Osteoblast (primary cell): ENCODE results near the gene SYT3. TPM values are rescaled to one million over a fixed set of nuclear protein-coding genes. Genes with fewer than 3 reads are reported as not detected.

Experiments
- DNase-seq: peaks from one replicate; pipeline ENCODE4 v3.0.0; 2011; ENCODE audit warnings: low spot score, mixed read lengths; ENCODE audit not compliant: insufficient read length; ENCODE audit errors: missing footprints
- H2AFZ ChIP-seq: 2 replicates; pipeline ENCODE4 v1.6.0; 2011; ENCODE audit warnings: mild to moderate bottlenecking, low read length
- H3K27ac ChIP-seq: 2 replicates; pipeline ENCODE4 v1.5.1; 2011; ENCODE audit warnings: mild to moderate bottlenecking, low read depth, low read length, moderate library complexity
- H3K27me3 ChIP-seq: 2 replicates; pipeline ENCODE4 v1.6.0; 2012; ENCODE audit warnings: mild to moderate bottlenecking, control low read depth, inconsistent platforms, low read length, moderate library complexity; ENCODE audit not compliant: insufficient read depth
- H3K36me3 ChIP-seq: 2 replicates; pipeline ENCODE4 v1.5.1; 2011; ENCODE audit warnings: mild to moderate bottlenecking, low read length, control low read depth, moderate library complexity; ENCODE audit not compliant: insufficient read depth
- H3K4me1 ChIP-seq: 2 replicates; pipeline ENCODE4 v1.5.1; 2011; ENCODE audit warnings: mild to moderate bottlenecking, low read length, control low read depth, moderate library complexity; ENCODE audit not compliant: insufficient read depth
- H3K4me2 ChIP-seq: 2 replicates; pipeline ENCODE4 v1.6.0; 2011; ENCODE audit warnings: mild to moderate bottlenecking, low read length; ENCODE audit not compliant: insufficient read depth
- H3K4me3 ChIP-seq: fragments of 200-600 bp; sonication (generic); 3 replicates; pipeline ENCODE4 v1.5.1; 2012; ENCODE audit warnings: mild to moderate bottlenecking, low read length, inconsistent platforms; ENCODE audit not compliant: insufficient read depth
- H3K79me2 ChIP-seq: 2 replicates; pipeline ENCODE4 v1.6.0; 2012; ENCODE audit warnings: mild to moderate bottlenecking, low read length, control low read depth, inconsistent platforms; ENCODE audit not compliant: insufficient read depth
- H3K9me3 ChIP-seq: 2 replicates; pipeline ENCODE4 v1.5.1; 2011; ENCODE audit warnings: low read depth, low read length, control low read depth
- H4K20me1 ChIP-seq: 2 replicates; pipeline ENCODE4 v1.6.0; 2012; ENCODE audit warnings: mild to moderate bottlenecking, low read length, control low read depth; ENCODE audit not compliant: insufficient read depth
- CTCF ChIP-seq: IDR thresholded peaks from 2 replicates; pipeline ENCODE4 v1.5.1; 2011; ENCODE audit warnings: mild to moderate bottlenecking, low read depth, low read length, moderate library complexity; ENCODE audit errors: extremely low read depth
- total RNA-seq: library from RNA; depleted of rRNA; stranded (reverse); fragments of >200 nt; gene quantifications from 2 replicates; pipeline ENCODE4 v1.2.3, GENCODE V29; 2012

The SYT3 gene
- total RNA-seq, 1 donor: 0.36 TPM

DNA sequence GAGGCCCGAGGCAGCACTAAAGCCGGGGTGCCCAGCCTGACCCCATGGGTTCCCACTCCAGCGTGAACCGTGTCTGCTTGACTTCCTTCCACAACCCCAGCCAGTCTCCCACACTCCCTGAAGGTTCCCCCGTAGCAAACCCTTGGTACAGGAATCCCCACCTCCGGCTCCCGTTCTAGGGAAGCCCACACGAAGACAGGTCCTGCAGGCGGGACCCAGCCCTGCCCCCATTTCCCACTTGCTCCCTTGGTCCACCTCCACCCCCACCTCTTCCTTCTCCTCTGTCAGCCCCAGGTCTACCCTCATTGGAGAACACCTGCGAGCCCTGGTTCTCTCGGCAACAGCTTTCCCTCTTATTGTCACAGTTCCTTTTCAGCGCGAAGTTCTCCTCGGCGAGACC, 33.4 kb upstream of the SYT3 start:
- Histone ChIP-seq H4K20me1 (no peaks in the 10 kb centered on the region), H3K4me3 (no peak overlapping the region), H3K27me3 (peaks cover 4% of the 10 kb centered on the region), H3K4me2 (no peak overlapping the region), H3K27ac (no peak overlapping the region), H3K36me3 (no peaks in the 10 kb centered on the region), H3K9me3 (no peaks in the 10 kb centered on the region), H3K79me2 (no peaks in the 10 kb centered on the region), H2AFZ (no peak overlapping the region), H3K4me1 (no peaks in the 10 kb centered on the region)
- DNase-seq: no peak
- no peak for TF ChIP-seq CTCF

- no peaks in the 10 kb centered on the region for H4K20me1 ChIP-seq
- peaks cover 23% of the 10 kb centered on the region for H3K27me3 ChIP-seq
- H3K36me3 ChIP-seq: no peaks in the 10 kb centered on the region
- DNase-seq: no peak
- no peak overlapping the region for H3K4me2 ChIP-seq
- H3K79me2 ChIP-seq: no peaks in the 10 kb centered on the region
- H3K4me1 ChIP-seq: no peaks in the 10 kb centered on the region
- no peak overlapping the region for H3K4me3 ChIP-seq
- no peaks in the 10 kb centered on the region for H3K9me3 ChIP-seq
- no peak overlapping the region for H2AFZ ChIP-seq
- TF ChIP-seq CTCF: no peak
- no peak overlapping the region for H3K27ac ChIP-seq
These were observed 30.4 kb upstream of the SYT3 start for GRCh38 chr19:50670102-50670380.

- Histone ChIP-seq H2AFZ (no peak overlapping the region), H3K4me2 (no peak overlapping the region), H3K36me3 (no peaks in the 10 kb centered on the region), H3K4me3 (no peak overlapping the region), H4K20me1 (no peaks in the 10 kb centered on the region), H3K9me3 (no peaks in the 10 kb centered on the region), H3K79me2 (no peaks in the 10 kb centered on the region), H3K27me3 (peaks cover 25% of the 10 kb centered on the region), H3K27ac (no peak overlapping the region), H3K4me1 (no peaks in the 10 kb centered on the region)
- DNase-seq: peak; percentile 96
- TF ChIP-seq CTCF: peak; percentile 85
These were observed 29.8 kb upstream of the SYT3 start for GRCh38 chr19:50669302-50670101.

GRCh38 chr19:50668879-50669278, 29.2 kb upstream of the SYT3 start:
- Histone ChIP-seq H3K27ac (no peak overlapping the region), H3K4me3 (no peak overlapping the region), H3K9me3 (no peaks in the 10 kb centered on the region), H3K27me3 (peaks cover 25% of the 10 kb centered on the region), H4K20me1 (no peaks in the 10 kb centered on the region), H3K4me1 (no peaks in the 10 kb centered on the region), H2AFZ (no peak overlapping the region), H3K36me3 (no peaks in the 10 kb centered on the region), H3K79me2 (no peaks in the 10 kb centered on the region), H3K4me2 (no peak overlapping the region)
- DNase-seq: no peak
- TF ChIP-seq CTCF: no peak
